GM18951 (cell line): ENCODE measurements around the gene SV2C.

Experiments used
- POLR2A ChIP-seq: IDR thresholded peaks from 4 replicates; pipeline ENCODE4 v1.6.1; 2011; ENCODE audit warnings: mild to moderate bottlenecking; ENCODE audit not compliant: insufficient read length, insufficient read depth; ENCODE audit errors: extremely low read depth
- in situ Hi-C: fragments of 300-500 bp; cut with MboI; formaldehyde crosslinking; loops from one replicate; pipeline ENCODE4 v1.12.0; 2022; ENCODE audit warnings: low sequenced_read_pairs, mixed read lengths, inconsistent platforms; ENCODE audit not compliant: unreplicated experiment

Gene SV2C

DNA sequence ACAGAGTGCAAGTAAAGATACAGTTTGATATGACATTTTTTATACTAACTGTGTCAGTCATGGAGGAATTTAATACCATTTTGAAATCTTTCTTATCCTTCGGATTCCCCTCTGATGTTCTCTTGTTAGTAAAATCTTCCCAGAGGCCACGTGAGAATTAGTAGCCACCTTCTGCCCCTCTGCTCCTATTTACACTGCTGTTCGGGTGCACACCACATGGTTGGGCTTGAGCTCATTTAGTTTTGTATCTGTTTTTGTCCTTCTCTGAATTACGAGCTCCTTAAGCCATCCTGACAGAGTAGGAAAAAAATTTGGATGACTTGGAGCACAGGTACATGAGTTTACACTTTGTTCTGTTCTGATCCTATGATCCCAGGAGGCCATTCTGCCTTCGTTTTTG is 109.7 kb downstream of the SV2C start:
- no peak for TF ChIP-seq POLR2A
- in situ Hi-C loops: no loop called here

DNA sequence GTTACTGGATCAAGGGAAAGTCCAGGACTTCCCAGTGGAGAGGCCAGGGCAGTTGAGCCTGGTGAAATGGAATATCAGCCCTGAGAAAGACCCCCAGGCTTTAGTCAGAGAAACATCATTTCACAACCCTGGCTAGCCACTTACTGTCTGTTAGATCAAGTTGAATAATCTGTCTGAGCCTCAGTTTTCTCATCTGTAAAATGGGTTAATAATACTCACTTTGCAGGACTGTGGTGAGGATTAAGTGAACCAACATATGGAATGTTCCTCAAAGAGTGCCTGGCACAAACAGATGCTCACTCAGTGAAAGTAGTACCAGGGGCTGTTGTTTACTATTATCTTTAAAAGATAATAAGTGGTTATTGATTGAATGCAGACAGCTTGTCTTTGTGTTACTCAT is 110.5 kb downstream of the SV2C start:
- in situ Hi-C loops: no loop called here
- no peak for TF ChIP-seq POLR2A

DNA sequence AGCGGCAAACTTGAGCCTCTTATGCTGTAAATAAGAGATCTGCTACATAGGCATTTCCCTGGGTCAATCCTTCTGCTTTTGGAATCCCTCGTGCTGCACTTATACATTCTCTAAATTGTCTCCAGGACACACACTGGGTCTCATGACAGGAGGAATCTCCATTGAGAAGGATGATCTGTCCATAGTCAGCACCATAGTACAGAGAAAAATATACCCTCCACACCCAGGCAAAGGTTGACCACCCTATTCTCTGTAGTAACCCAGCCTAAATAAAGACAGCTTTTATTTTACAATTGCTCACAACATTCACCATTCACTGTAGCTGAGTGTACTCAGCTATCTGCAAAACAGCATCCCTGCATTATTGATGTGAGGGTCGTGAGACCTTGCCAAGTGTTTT is 111.2 kb downstream of the SV2C start:
- in situ Hi-C loops: no loop called here
- TF ChIP-seq POLR2A: no peak

DNA sequence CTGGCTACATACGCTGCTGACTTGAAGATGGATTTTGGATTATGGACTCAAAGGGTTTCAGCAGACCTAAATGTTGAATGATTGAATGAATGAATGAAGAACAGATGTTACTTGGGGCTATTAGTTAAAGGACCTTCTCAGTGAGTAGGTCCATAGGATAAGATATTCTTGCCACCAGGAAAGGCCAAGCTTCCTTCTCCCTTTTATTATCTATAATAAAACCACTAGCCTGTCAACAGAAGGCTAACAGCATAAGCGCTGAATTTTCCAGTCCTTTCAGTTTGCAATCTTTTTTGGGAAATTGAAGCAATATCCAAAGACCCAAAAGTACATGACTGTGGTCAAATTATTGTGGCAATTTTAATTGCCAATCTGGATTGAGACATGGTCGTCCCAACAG is 113.3 kb downstream of the SV2C start:
- in situ Hi-C loops: no loop called here
- no peak for TF ChIP-seq POLR2A

DNA sequence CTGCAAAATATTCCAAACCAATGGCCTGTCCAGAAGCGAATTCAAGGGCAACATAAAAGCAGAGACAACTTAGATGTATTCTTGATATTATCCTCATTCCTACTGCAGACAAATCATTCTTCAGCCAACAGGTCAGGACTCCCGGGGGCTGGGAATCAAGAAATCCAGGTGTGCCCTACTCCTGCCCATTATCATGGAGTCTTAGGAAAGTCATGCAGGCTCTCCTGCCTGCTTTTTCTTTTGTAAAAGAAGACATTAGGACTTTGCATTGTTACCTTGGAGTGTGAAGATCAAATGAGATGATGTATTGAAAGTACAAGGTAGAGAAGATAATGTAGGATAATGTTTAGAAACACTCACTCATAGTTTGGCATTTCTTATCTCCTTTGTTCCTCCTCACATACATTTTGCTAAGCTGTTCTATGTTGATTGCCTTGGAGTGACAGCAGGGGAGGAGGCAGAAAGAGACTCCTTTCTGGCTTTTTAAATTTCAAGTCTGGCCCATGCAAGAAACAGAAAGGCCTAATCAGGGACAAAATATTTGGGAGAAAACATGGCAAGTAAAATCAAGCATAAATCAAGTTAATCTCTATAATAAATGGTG is 113.8 kb downstream of the SV2C start:
- in situ Hi-C loops: no loop called here
- no peak for TF ChIP-seq POLR2A

DNA sequence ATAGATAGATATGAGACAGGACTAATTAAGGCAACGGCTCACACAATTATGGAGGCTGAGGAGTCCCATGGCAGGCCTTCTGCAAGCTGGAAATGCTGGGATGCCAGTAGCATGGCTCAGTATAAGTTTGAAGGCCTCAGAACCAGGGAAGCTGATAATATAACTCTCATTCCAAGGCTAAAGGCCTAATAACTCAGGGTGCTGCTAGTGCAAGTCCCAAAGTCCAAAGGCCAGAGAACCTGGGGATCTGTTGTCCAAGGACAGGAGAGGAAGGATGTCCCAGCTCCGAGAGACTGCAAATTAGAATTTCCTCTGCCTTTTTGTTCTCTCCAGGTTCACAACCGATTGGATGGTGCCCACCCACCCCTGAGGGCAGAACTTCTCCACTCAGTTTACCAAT is 114.5 kb downstream of the SV2C start:
- no peak for TF ChIP-seq POLR2A
- in situ Hi-C loops: no loop called here

DNA sequence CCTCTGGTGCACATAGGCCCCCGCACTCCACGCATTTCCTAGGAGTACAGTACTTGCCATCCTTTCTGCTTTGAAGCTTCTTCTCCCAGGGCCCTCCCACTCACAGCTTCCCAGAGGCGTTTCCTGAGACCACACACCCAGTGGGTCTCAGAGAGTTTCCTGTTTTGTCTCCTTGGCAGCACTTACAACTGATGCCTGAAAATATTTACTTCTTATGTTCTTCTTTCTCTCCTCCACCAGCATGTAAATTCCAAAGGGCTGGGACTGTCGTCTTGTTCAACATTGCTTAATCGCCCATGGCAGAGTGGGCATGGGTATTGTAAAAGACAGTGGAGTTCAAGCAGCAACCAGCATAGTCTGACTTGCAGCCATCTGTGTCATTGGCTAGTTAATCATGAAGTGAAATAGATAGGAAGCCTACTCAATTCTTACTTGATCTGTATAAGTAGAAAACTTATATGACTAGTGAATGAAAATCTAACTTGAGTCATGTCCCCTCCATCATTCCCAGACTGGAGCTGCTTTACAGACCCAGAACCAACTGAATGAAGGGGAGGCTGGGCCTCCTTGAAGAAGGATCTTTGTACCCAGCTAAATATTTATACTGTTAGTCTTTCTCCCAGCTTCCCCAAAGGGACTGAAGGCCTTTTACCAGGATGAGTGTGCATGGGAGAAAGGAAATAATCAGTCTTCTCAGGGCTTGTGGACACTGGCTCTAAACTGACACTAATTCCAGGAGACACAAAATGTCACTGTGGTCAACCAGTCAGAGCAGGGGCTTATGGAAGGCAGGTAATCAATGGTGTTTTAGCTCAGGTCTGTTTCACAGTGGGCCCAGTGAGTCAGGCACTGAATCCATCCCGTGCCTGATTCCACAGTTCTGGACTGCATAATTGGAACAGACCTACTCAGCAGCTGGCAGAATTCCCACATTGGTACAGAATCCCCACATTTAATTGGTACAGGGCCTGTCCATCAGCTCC is 116.4 kb downstream of the SV2C start:
- TF ChIP-seq POLR2A: no peak
- in situ Hi-C loops: no loop called here

DNA sequence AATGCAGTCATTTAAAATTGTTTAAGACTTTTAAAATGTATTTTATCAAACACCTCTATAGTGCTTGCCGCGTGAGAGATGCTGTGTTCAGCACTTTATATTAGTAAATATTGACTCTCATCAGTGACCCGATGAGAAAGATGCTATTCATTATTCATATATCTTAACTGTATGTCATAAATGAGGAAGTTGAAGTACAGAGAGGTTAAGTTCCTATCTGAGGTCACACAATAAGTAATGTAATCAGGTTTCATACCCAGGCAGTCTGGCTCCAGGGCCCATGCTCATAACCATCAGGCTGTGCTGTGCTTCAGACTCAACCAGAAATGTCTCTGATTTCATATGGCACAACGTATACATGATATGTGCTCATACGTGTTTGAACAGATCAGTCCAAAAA is 119.0 kb downstream of the SV2C start:
- no peak for TF ChIP-seq POLR2A
- in situ Hi-C loops: no loop called here

DNA sequence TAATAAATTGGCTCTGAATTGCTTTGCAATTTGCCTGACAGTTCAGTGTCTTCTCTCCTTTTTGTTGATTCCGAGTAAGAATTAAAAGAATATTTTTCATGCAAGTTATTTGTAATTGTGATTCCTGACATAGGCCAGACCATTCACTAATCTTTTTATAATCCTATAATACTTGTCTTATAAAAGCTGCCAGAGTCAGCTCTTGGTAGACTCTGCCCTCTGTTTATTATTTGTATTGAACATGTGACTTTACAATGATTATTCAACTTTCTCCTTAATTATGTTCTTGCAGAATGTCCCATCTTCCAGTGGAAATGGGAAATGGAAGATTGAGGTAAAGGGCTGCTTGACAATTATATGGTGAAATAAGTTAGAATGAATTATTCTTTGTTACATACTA is 121.0 kb downstream of the SV2C start:
- in situ Hi-C loops: no loop called here
- no peak for TF ChIP-seq POLR2A

DNA sequence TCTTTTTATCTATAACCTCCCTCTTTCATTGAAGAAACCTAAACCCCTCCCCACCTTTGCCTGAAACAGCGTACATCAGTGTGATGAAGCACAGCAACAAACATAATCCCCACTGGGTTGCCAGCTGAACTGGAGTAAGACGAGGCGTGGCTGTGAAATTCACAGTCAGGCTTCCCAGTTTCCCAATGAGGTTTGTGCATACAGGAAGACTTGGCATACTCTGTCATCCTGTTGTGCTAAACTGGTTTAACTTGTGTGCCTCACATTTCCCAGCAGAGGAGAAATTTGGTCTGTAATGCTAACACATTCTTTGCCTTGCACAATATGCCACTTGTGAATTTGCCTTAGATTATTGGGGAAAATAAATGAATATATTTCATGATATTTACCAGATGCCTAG is 121.5 kb downstream of the SV2C start:
- TF ChIP-seq POLR2A: no peak
- in situ Hi-C loops: no loop called here

DNA sequence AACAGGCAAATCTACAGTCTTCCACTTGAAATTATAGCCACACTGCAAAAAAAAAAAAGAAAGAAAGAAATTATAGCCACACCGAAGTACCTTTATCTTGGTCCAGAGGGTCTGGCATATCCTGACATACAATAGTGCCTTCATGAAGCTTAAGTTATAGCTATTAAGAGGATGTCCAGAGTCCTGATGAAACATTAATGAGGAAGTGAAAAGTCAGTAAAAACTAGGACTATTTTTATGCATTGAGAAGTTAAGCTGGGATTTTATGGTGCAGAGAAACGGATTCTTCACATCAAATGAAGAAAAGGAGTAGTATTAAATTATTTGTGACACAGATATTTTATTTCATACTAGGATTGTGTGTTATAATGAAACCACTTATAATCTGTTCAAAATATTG is 123.9 kb downstream of the SV2C start:
- no peak for TF ChIP-seq POLR2A
- in situ Hi-C loops: no loop called here

DNA sequence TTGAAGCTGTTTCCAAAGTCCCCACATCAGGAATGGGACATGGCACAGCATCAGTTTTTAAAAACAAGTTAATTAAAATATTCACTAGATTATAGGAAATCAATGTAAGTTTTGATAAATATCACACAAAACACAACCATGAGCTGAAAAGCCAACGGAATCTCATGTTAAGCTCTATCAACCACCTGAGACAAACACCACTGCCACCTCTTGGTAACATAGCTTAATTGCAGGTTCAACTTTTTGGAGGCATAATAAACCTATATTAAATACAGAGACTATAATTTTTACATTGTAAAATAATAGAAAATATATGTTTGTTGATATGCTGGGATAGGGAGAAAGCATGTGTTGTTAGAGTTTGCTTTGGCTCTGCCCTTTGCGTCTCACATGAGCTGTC is 126.1 kb downstream of the SV2C start:
- in situ Hi-C loops: no loop called here
- no peak for TF ChIP-seq POLR2A

DNA sequence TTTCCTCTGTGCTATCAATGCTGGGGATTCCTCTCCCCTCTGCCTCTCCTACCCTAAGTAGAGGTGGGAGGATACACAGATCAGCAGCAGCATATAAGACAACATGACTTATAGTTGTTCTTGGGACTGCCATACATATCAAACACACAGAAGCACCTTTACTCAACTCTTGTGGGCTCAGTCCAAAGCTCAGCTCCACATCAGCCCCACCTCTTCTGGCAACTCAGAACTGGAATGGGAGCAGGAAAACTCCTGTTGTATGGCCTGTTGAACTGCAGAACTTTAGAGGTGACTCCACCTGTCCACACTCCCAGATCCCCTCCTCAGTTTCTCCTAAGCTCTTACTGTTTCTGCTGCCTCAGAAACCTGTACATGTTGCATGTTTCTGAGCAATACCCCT is 127.8 kb downstream of the SV2C start:
- no peak for TF ChIP-seq POLR2A
- in situ Hi-C loops: no loop called here

DNA sequence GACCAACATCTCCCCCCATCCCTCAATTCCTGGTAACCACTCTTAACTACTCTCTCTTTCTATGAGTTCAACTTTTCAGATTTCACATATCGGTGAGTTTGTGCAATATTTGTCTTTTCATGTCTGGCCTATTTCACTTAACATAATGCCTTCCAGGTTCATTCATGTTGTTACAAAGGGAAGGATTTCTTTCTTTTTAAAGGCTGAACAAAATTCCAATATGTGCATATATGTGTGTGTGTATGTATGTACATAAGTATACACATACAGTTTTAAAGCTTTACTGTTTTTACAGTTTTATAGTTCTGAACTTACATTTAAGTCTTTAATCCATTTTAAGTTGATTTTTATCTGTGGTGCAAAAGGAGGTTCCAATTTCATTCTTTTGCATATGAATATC is 130.7 kb downstream of the SV2C start:
- no peak for TF ChIP-seq POLR2A
- in situ Hi-C loops: no loop called here
